Measurements from ENCODE around the gene ITPKB. TPM values are rescaled to one million over a fixed set of nuclear protein-coding genes. Genes with fewer than 3 reads are reported as not detected.

ITPKB gene
- total and polyA plus RNA-seq, 2 of the 13 experiments (the other 11 are each of a cell fraction or from before 2014, with no cell fraction given) = not detected

GRCh38 chr1:226607268-226607660 is 131.8 kb downstream of the ITPKB start:
- H3K27ac ChIP-seq (ENCODE audit: extremely low read length, insufficient read depth, low read length) = no peak overlapping the region
- FAIRE-seq (no peak), ATAC-seq (no peak), DNase-seq (ENCODE audit: low spot score) (no peak)
- peaks cover 4 to 32% of the 10 kb centered on the region in 2 experiments; a peak in 4 of 5 replicates for H3K27me3 ChIP-seq (ENCODE audit: control insufficient read depth in 1 of 2, insufficient read depth in 2 of 2, low read length in 2 of 2)
- H3K79me2 ChIP-seq (ENCODE audit: insufficient read depth, low read length) = no peaks in the 10 kb centered on the region
- no peak overlapping the region for H3K4me3 ChIP-seq (replicated peaks in 1 of 3; ENCODE audit: insufficient read depth in 1 of 3, low read depth in 2 of 3, low read length in 3 of 3)
- H3K4me2 ChIP-seq (ENCODE audit: low read depth, low read length) = no peak overlapping the region
- no peak overlapping the region for H2AFZ ChIP-seq (ENCODE audit: low read length)
- 85% methylated on average over 4 of the region's 12 CpGs for WGBS (ENCODE audit: low lambda C conversion rate)
- CTCF ChIA-PET (ENCODE audit: low intra/inter-chr PET ratio, low total read pairs) = no interaction called here
- H3K9me3 ChIP-seq (ENCODE audit: low read length) = no peaks in the 10 kb centered on the region
- peaks cover 12% of the 10 kb centered on the region for H3K4me1 ChIP-seq (ENCODE audit: insufficient read depth, low read length)
- intact Hi-C loops (cut with micrococcal nuclease; ENCODE audit: unreplicated experiment) = loop anchor here (10.0 kb wide), 1 partner anchor 182 kb away; no protein-coding TSS in a partner anchor
- H3K36me3 ChIP-seq (replicated peaks in 1 of 2; ENCODE audit: control insufficient read depth in 1 of 2, insufficient read depth in 2 of 2, low read length in 2 of 2) = no peaks in the 10 kb centered on the region
- no peak overlapping the region for H3K9ac ChIP-seq (ENCODE audit: insufficient read depth, low read depth, low read length)
- no TSS peak for BruUV-seq (replicated peaks)
- no peak for TF ChIP-seq HNF4G (IDR thresholded peaks at IDR 0.05; ENCODE audit: borderline replicate concordance, low read depth, low read length)
- TF ChIP-seq HNF4G (CRISPR knock-in tag; IDR thresholded peaks at IDR 0.05; ENCODE audit: borderline replicate concordance, low read depth) = no peak
- TF ChIP-seq ZBED4 (CRISPR knock-in tag; IDR thresholded peaks at IDR 0.05; ENCODE audit: borderline replicate concordance) = no peak
- TF ChIP-seq IRX3 (CRISPR knock-in tag; IDR thresholded peaks at IDR 0.05; ENCODE audit: borderline replicate concordance, low read depth) = no peak
- no peak for TF ChIP-seq NPAS2 (CRISPR knock-in tag; IDR thresholded peaks at IDR 0.05; ENCODE audit: borderline replicate concordance)
- TF ChIP-seq PHF20 (CRISPR knock-in tag; IDR thresholded peaks at IDR 0.05) = no peak
- in situ Hi-C loops (cut with HindIII; ENCODE audit: extremely low pct_ligation_motif_present, low pct_unique_long_range_greater_than_20kb) = loop anchor here (10.0 kb wide), 1 partner anchor 182 kb away; no protein-coding TSS in a partner anchor
- POLR2A ChIA-PET = no interaction called here
- H4K20me1 ChIP-seq (ENCODE audit: insufficient read depth, low read length) = no peaks in the 10 kb centered on the region
